ENCODE data around the gene KEAP1. TPM values are rescaled to one million over a fixed set of nuclear protein-coding genes. Genes with fewer than 3 reads are reported as not detected.
A peak's percentile ranks its signal among the peaks of the same experiment; 100 is the strongest.

KEAP1 gene
- total RNA-seq, 2 experiments from 2014 or later, result 10.5 to 11.6 TPM

GRCh38 chr19:10517361-10517759 lies 14.2 kb upstream of the KEAP1 start, which contains the start of gene S1PR5:
Gene S1PR5, minus strand, starts transcription at chr19:10517447. Its CDS starts 2,436 bp downstream, at chr19:10515011.
- peaks cover 31% of the 10 kb centered on the region for H3K4me1 Mint-ChIP-seq (ENCODE audit: low read depth)
- Histone ChIP-seq H3K4me3 (ENCODE audit: low read length) (peak within 1 kb of the TSS; percentile 52), H3K9me3 (ENCODE audit: control insufficient read depth in 1 of 2, insufficient read depth in 1 of 2, low read length in 2 of 2) (peaks cover 0 to 22% of the 10 kb centered on the region in 2 experiments), H3K27ac (ENCODE audit: low read depth in 1 of 2, low read length in 2 of 2) (no peak within 1 kb of the TSS), H3K4me1 (ENCODE audit: insufficient read depth, low read length) (peaks cover 38% of the 10 kb centered on the region), H3K36me3 (ENCODE audit: insufficient read depth, low read length) (no peaks in the 10 kb centered on the region), H3K27me3 (ENCODE audit: control insufficient read depth in 1 of 2, insufficient read depth in 2 of 2, low read length in 2 of 2) (peaks cover 56 to 58% of the 10 kb centered on the region in 2 experiments)
- H3K27ac Mint-ChIP-seq, result no peak within 1 kb of the TSS
- no peak for TF ChIP-seq CTCF (IDR thresholded peaks at IDR 0.05)
- no peaks in the 10 kb centered on the region for H3K9me3 Mint-ChIP-seq
- no peaks in the 10 kb centered on the region for H3K36me3 Mint-ChIP-seq (ENCODE audit: low read depth)
- ATAC-seq (ENCODE audit: poor library complexity), result peak; percentile 11
- H3K27me3 Mint-ChIP-seq, result peaks cover 65% of the 10 kb centered on the region
- H3K4me3 Mint-ChIP-seq, result peak within 1 kb of the TSS; percentile 71
- CTCF ChIA-PET, result no interaction called here
- POLR2A ChIA-PET, result no interaction called here
- DNase-seq, result peak in 3 of 14 experiments; percentile 42 to 54 (median 43)
- intact Hi-C loops (cut with DNase I, micrococcal nuclease), result no loop called here

- peak overlapping the region; percentile 36 for H3K4me3 Mint-ChIP-seq
- intact Hi-C loops (cut with DNase I, micrococcal nuclease), result no loop called here
- DNase-seq (peak in 1 of 14 experiments; percentile 54), ATAC-seq (ENCODE audit: poor library complexity) (no peak)
- no peak for TF ChIP-seq CTCF (IDR thresholded peaks at IDR 0.05)
- no peak overlapping the region for H3K27ac Mint-ChIP-seq
- ChIA-PET POLR2A (no interaction called here), CTCF (interaction anchor here (0.7 kb wide), 1 partner anchor 55 kb away, joined by 3 read pairs; no protein-coding TSS in a partner anchor)
- Histone ChIP-seq H3K27me3 (ENCODE audit: control insufficient read depth in 1 of 2, insufficient read depth in 2 of 2, low read length in 2 of 2) (peaks cover 59% of the 10 kb centered on the region in 2 experiments), H3K9me3 (ENCODE audit: control insufficient read depth in 1 of 2, insufficient read depth in 1 of 2, low read length in 2 of 2) (peaks cover 0 to 22% of the 10 kb centered on the region in 2 experiments), H3K4me3 (ENCODE audit: low read length) (peak overlapping the region; percentile 52), H3K4me1 (ENCODE audit: insufficient read depth, low read length) (peaks cover 38% of the 10 kb centered on the region), H3K27ac (ENCODE audit: low read depth in 1 of 2, low read length in 2 of 2) (no peak overlapping the region), H3K36me3 (ENCODE audit: insufficient read depth, low read length) (no peaks in the 10 kb centered on the region)
- H3K9me3 Mint-ChIP-seq, result no peaks in the 10 kb centered on the region
- no peaks in the 10 kb centered on the region for H3K36me3 Mint-ChIP-seq (ENCODE audit: low read depth)
- H3K27me3 Mint-ChIP-seq, result peaks cover 65% of the 10 kb centered on the region
- H3K4me1 Mint-ChIP-seq (ENCODE audit: low read depth), result peaks cover 31% of the 10 kb centered on the region
Measured at GRCh38 chr19:10516671-10517286, 13.6 kb upstream of the KEAP1 start.

- intact Hi-C loops (cut with DNase I, micrococcal nuclease), result no loop called here
- no peak for TF ChIP-seq CTCF (IDR thresholded peaks at IDR 0.05)
- H3K27ac Mint-ChIP-seq, result no peak overlapping the region
- H3K4me1 ChIP-seq (ENCODE audit: insufficient read depth, low read length), result peaks cover 38% of the 10 kb centered on the region
- H3K27me3 Mint-ChIP-seq, result peaks cover 65% of the 10 kb centered on the region
- H3K4me3 Mint-ChIP-seq, result no peak overlapping the region
- H3K36me3 ChIP-seq (ENCODE audit: insufficient read depth, low read length), result no peaks in the 10 kb centered on the region
- POLR2A ChIA-PET, result no interaction called here
- peak overlapping the region; percentile 52 for H3K4me3 ChIP-seq (ENCODE audit: low read length)
- H3K4me1 Mint-ChIP-seq (ENCODE audit: low read depth), result peaks cover 31% of the 10 kb centered on the region
- no peaks in the 10 kb centered on the region for H3K9me3 Mint-ChIP-seq
- H3K36me3 Mint-ChIP-seq (ENCODE audit: low read depth), result no peaks in the 10 kb centered on the region
- no peak overlapping the region for H3K27ac ChIP-seq (ENCODE audit: low read depth in 1 of 2, low read length in 2 of 2)
- peaks cover 59% of the 10 kb centered on the region in 2 experiments for H3K27me3 ChIP-seq (ENCODE audit: control insufficient read depth in 1 of 2, insufficient read depth in 2 of 2, low read length in 2 of 2)
- DNase-seq, result peak in 3 of 14 experiments; percentile 51 to 79 (median 62)
- CTCF ChIA-PET, result interaction anchor here (0.7 kb wide), 1 partner anchor 55 kb away, joined by 3 read pairs; no protein-coding TSS in a partner anchor
- no peak for ATAC-seq (ENCODE audit: poor library complexity)
- H3K9me3 ChIP-seq (ENCODE audit: control insufficient read depth in 1 of 2, insufficient read depth in 1 of 2, low read length in 2 of 2), result peaks cover 0 to 22% of the 10 kb centered on the region in 2 experiments
Measured at GRCh38 chr19:10516064-10516385, 12.9 kb upstream of the KEAP1 start.
